ENCODE data around the gene FRYL. TPM values are rescaled to one million over a fixed set of nuclear protein-coding genes. Genes with fewer than 3 reads are reported as not detected.

FRYL gene
- total RNA-seq, 4 donors from 2014 or later = 46.0 to 66.5 (median 55.8) TPM

- no peak overlapping the region for H3K4me3 ChIP-seq
- no peaks in the 10 kb centered on the region for H3K9me3 ChIP-seq
- intact Hi-C loops (cut with DNase I) = no loop called here
- TF ChIP-seq CTCF (IDR thresholded peaks at IDR 0.05) = no peak
- no peak for TF ChIP-seq POLR2A (IDR thresholded peaks at IDR 0.05; ENCODE audit: low read depth)
- TF ChIP-seq POLR2AphosphoS5 (IDR thresholded peaks at IDR 0.05) = no peak
- TF ChIP-seq EP300 (IDR thresholded peaks at IDR 0.05) = no peak
- no peak for DNase-seq (ENCODE audit: extremely low spot score)
- 62% methylated on average over 2 of the region's 2 CpGs for WGBS
- H3K27ac ChIP-seq (replicated peaks in 1 of 4) = no peak overlapping the region
- H3K36me3 ChIP-seq = no peaks in the 10 kb centered on the region
- no peaks in the 10 kb centered on the region for H3K27me3 ChIP-seq
- peaks cover 0 to 16% (median 7%) of the 10 kb centered on the region in 4 donors for H3K4me1 ChIP-seq
Measured at GRCh38 chr4:48799157-48799556, 19.1 kb upstream of the FRYL start.

- H3K4me3 ChIP-seq = no peak overlapping the region
- no peaks in the 10 kb centered on the region for H3K36me3 ChIP-seq
- H3K27me3 ChIP-seq = no peaks in the 10 kb centered on the region
- H3K27ac ChIP-seq (replicated peaks in 1 of 4) = no peak overlapping the region
- intact Hi-C loops (cut with DNase I) = no loop called here
- WGBS = 86% methylated on average over 2 of the region's 2 CpGs
- no peak for DNase-seq (ENCODE audit: extremely low spot score)
- no peaks in the 10 kb centered on the region for H3K9me3 ChIP-seq
- H3K4me1 ChIP-seq = peaks cover 0 to 16% (median 7%) of the 10 kb centered on the region in 4 donors
- TF ChIP-seq POLR2AphosphoS5 (IDR thresholded peaks at IDR 0.05) = no peak
- no peak for TF ChIP-seq CTCF (IDR thresholded peaks at IDR 0.05)
- no peak for TF ChIP-seq EP300 (IDR thresholded peaks at IDR 0.05)
- TF ChIP-seq POLR2A (IDR thresholded peaks at IDR 0.05; ENCODE audit: low read depth) = no peak
Measured at GRCh38 chr4:48798117-48798516, 18.0 kb upstream of the FRYL start.

- H3K36me3 ChIP-seq = no peaks in the 10 kb centered on the region
- no peak overlapping the region for H3K27ac ChIP-seq (replicated peaks in 1 of 4)
- H3K9me3 ChIP-seq = no peaks in the 10 kb centered on the region
- DNase-seq (ENCODE audit: extremely low spot score) = no peak
- H3K4me3 ChIP-seq = no peak overlapping the region
- TF ChIP-seq POLR2A (IDR thresholded peaks at IDR 0.05; ENCODE audit: low read depth) (no peak), EP300 (IDR thresholded peaks at IDR 0.05) (no peak), POLR2AphosphoS5 (IDR thresholded peaks at IDR 0.05) (no peak), CTCF (IDR thresholded peaks at IDR 0.05) (no peak)
- peaks cover 0 to 20% (median 12%) of the 10 kb centered on the region in 4 donors for H3K4me1 ChIP-seq
- H3K27me3 ChIP-seq = no peaks in the 10 kb centered on the region
- WGBS = 69% methylated on average over 1 of the region's 1 CpG
- intact Hi-C loops (cut with DNase I) = no loop called here
Measured at GRCh38 chr4:48796927-48797679, 17.0 kb upstream of the FRYL start.

- peaks cover 0 to 13% (median 10%) of the 10 kb centered on the region in 4 donors for H3K4me1 ChIP-seq
- H3K9me3 ChIP-seq = no peaks in the 10 kb centered on the region
- 89% methylated on average over 2 of the region's 2 CpGs for WGBS
- no peaks in the 10 kb centered on the region for H3K27me3 ChIP-seq
- H3K4me3 ChIP-seq = no peak overlapping the region
- TF ChIP-seq POLR2AphosphoS5 (IDR thresholded peaks at IDR 0.05) = no peak
- TF ChIP-seq EP300 (IDR thresholded peaks at IDR 0.05) = no peak
- no peak for TF ChIP-seq CTCF (IDR thresholded peaks at IDR 0.05)
- no peak for TF ChIP-seq POLR2A (IDR thresholded peaks at IDR 0.05; ENCODE audit: low read depth)
- no peak for DNase-seq (ENCODE audit: extremely low spot score)
- intact Hi-C loops (cut with DNase I) = no loop called here
- no peaks in the 10 kb centered on the region for H3K36me3 ChIP-seq
- H3K27ac ChIP-seq (replicated peaks in 1 of 4) = no peak overlapping the region
Measured at GRCh38 chr4:48796191-48796926, 16.3 kb upstream of the FRYL start.
